ENCODE results near the gene TCTN2.

The TCTN2 gene

GRCh38 chr12:123748661-123749060 lies 77.7 kb downstream of the TCTN2 start:
- Histone ChIP-seq H3K27ac (no peak overlapping the region), H3K9me3 (ENCODE audit: control insufficient read depth, low read length) (no peaks in the 10 kb centered on the region), H3K79me2 (no peaks in the 10 kb centered on the region), H3K4me1 (no peaks in the 10 kb centered on the region), H3K27me3 (ENCODE audit: control insufficient read depth, insufficient read depth, low read length) (no peaks in the 10 kb centered on the region), H3K9ac (no peak overlapping the region), H3K4me2 (ENCODE audit: low read length) (no peak overlapping the region), H3K4me3 (ENCODE audit: low read depth, low read length) (no peak overlapping the region), H2AFZ (no peak overlapping the region), H3K36me3 (ENCODE audit: control insufficient read depth, insufficient read depth, low read length) (no peaks in the 10 kb centered on the region)
- TF ChIP-seq CTCF (IDR thresholded peaks at IDR 0.05), result no peak

GRCh38 chr12:123749355-123749754 lies 78.4 kb downstream of the TCTN2 start:
- no peak overlapping the region for H3K27ac ChIP-seq
- no peak for TF ChIP-seq CTCF (IDR thresholded peaks at IDR 0.05)
- H3K79me2 ChIP-seq, result no peaks in the 10 kb centered on the region
- no peak overlapping the region for H3K4me2 ChIP-seq (ENCODE audit: low read length)
- no peaks in the 10 kb centered on the region for H3K4me1 ChIP-seq
- no peak overlapping the region for H3K9ac ChIP-seq
- H3K4me3 ChIP-seq (ENCODE audit: low read depth, low read length), result no peak overlapping the region
- no peaks in the 10 kb centered on the region for H3K9me3 ChIP-seq (ENCODE audit: control insufficient read depth, low read length)
- no peak overlapping the region for H2AFZ ChIP-seq
- no peaks in the 10 kb centered on the region for H3K27me3 ChIP-seq (ENCODE audit: control insufficient read depth, insufficient read depth, low read length)
- no peaks in the 10 kb centered on the region for H3K36me3 ChIP-seq (ENCODE audit: control insufficient read depth, insufficient read depth, low read length)

GRCh38 chr12:123750159-123750656 lies 79.3 kb downstream of the TCTN2 start:
- Histone ChIP-seq H2AFZ (no peak overlapping the region), H3K79me2 (no peaks in the 10 kb centered on the region), H3K27ac (no peak overlapping the region), H3K9ac (no peak overlapping the region), H3K9me3 (ENCODE audit: control insufficient read depth, low read length) (no peaks in the 10 kb centered on the region), H3K36me3 (ENCODE audit: control insufficient read depth, insufficient read depth, low read length) (no peaks in the 10 kb centered on the region), H3K27me3 (ENCODE audit: control insufficient read depth, insufficient read depth, low read length) (no peaks in the 10 kb centered on the region), H3K4me3 (ENCODE audit: low read depth, low read length) (no peak overlapping the region), H3K4me2 (ENCODE audit: low read length) (no peak overlapping the region), H3K4me1 (no peaks in the 10 kb centered on the region)
- TF ChIP-seq CTCF (IDR thresholded peaks at IDR 0.05), result no peak

- Histone ChIP-seq H3K27ac (no peak overlapping the region), H3K4me2 (ENCODE audit: low read length) (no peak overlapping the region), H3K9ac (no peak overlapping the region), H3K36me3 (ENCODE audit: control insufficient read depth, insufficient read depth, low read length) (no peaks in the 10 kb centered on the region), H3K9me3 (ENCODE audit: control insufficient read depth, low read length) (no peaks in the 10 kb centered on the region), H3K4me1 (no peaks in the 10 kb centered on the region), H3K79me2 (no peaks in the 10 kb centered on the region), H3K4me3 (ENCODE audit: low read depth, low read length) (no peak overlapping the region), H3K27me3 (ENCODE audit: control insufficient read depth, insufficient read depth, low read length) (no peaks in the 10 kb centered on the region), H2AFZ (no peak overlapping the region)
- TF ChIP-seq CTCF (IDR thresholded peaks at IDR 0.05), result no peak
Observed at GRCh38 chr12:123752046-123752445, 81.1 kb downstream of the TCTN2 start.

- Histone ChIP-seq H3K9me3 (ENCODE audit: control insufficient read depth, low read length) (no peaks in the 10 kb centered on the region), H3K4me2 (ENCODE audit: low read length) (no peak overlapping the region), H3K36me3 (ENCODE audit: control insufficient read depth, insufficient read depth, low read length) (no peaks in the 10 kb centered on the region), H3K4me3 (ENCODE audit: low read depth, low read length) (no peak overlapping the region), H3K27ac (no peak overlapping the region), H3K4me1 (no peaks in the 10 kb centered on the region), H3K27me3 (ENCODE audit: control insufficient read depth, insufficient read depth, low read length) (no peaks in the 10 kb centered on the region), H3K9ac (no peak overlapping the region), H2AFZ (no peak overlapping the region), H3K79me2 (no peaks in the 10 kb centered on the region)
- no peak for TF ChIP-seq CTCF (IDR thresholded peaks at IDR 0.05)
Observed at GRCh38 chr12:123754041-123754772, 83.3 kb downstream of the TCTN2 start.

Data from parathyroid adenoma (tissue), 2 donors.